ENCODE data around the gene CDON. TPM values are rescaled to one million over a fixed set of nuclear protein-coding genes. Genes with fewer than 3 reads are reported as not detected.

Gene CDON
- total RNA-seq, 1 donor from 2014 or later, result 21.0 TPM

DNA sequence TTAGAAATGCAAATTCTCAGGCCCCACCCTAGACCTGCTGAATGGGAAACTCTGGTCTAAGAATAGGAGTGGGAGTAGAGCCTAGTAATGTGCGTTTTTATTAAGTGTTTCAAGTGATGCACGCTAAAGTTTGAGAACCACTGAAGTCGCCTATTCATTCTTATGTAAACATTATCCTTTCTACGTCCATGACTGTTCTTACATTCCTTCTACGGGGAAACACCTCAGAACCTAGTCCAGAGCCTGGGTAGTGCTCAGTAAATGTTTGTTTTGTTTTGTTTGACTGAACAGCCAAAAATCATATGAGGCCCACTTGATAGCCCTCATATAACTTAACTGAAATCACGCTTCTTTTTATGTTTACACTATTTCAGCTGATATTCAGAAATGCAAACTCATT, 87.0 kb downstream of the CDON start:
- no peak for TF ChIP-seq CTCF (IDR thresholded peaks at IDR 0.05; ENCODE audit: partially characterized antibody, unreplicated experiment)
- no peak for DNase-seq
- no peaks in the 10 kb centered on the region for H3K9me3 Mint-ChIP-seq (ENCODE audit: unreplicated experiment)
- H3K27ac Mint-ChIP-seq (ENCODE audit: unreplicated experiment), result no peak overlapping the region
- H3K4me1 Mint-ChIP-seq (ENCODE audit: low read depth, unreplicated experiment), result no peaks in the 10 kb centered on the region
- H3K36me3 Mint-ChIP-seq (ENCODE audit: unreplicated experiment), result peaks cover under 1% of the 10 kb centered on the region
- H3K27me3 Mint-ChIP-seq (ENCODE audit: unreplicated experiment), result no peaks in the 10 kb centered on the region
- no peak overlapping the region for H3K4me3 Mint-ChIP-seq (ENCODE audit: unreplicated experiment)

DNA sequence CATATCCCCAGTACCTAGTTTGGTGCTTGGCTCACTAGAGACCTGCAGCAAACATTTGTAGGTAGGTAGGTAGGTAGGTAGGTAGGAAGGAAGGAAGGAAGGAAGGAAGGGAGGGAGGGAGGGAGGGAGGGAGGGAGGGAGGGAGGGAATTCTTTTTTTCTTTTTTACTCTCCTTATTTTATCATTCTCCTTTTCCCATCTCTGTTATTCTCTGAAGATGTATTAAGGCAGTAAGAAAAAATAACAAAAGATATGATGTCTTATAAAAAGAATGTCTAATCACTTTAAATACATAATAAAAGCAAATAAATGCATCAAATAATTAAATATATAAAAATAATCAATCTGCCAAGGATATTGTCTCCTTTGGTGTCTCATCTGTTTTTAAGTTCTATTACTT, 88.4 kb downstream of the CDON start:
- no peak for TF ChIP-seq CTCF (IDR thresholded peaks at IDR 0.05; ENCODE audit: partially characterized antibody, unreplicated experiment)
- no peaks in the 10 kb centered on the region for H3K4me1 Mint-ChIP-seq (ENCODE audit: low read depth, unreplicated experiment)
- DNase-seq, result no peak
- no peak overlapping the region for H3K27ac Mint-ChIP-seq (ENCODE audit: unreplicated experiment)
- no peaks in the 10 kb centered on the region for H3K9me3 Mint-ChIP-seq (ENCODE audit: unreplicated experiment)
- no peak overlapping the region for H3K4me3 Mint-ChIP-seq (ENCODE audit: unreplicated experiment)
- H3K27me3 Mint-ChIP-seq (ENCODE audit: unreplicated experiment), result no peaks in the 10 kb centered on the region
- peaks cover 4% of the 10 kb centered on the region for H3K36me3 Mint-ChIP-seq (ENCODE audit: unreplicated experiment)

DNA sequence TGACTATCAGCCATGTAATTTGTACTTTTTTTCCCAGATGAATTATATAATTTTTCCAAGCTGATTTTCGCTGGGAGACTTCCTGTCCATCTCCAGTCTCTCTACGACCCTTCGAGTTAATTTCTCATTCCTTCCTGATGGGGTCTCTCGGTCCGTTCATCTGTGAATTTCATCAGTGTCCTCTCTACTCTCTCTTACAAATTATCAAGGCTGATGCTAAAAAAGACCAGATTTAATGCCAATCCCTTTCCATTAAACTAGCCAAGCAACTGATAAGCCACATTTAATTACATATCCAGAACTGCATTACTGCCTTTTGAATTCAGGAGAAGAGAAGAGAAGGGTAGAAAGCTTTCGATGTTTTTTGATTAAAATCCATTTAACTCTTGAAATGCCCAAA, 91.0 kb downstream of the CDON start:
- Mint-ChIP-seq H3K27me3 (ENCODE audit: unreplicated experiment) (no peaks in the 10 kb centered on the region), H3K9me3 (ENCODE audit: unreplicated experiment) (no peaks in the 10 kb centered on the region), H3K27ac (ENCODE audit: unreplicated experiment) (no peak overlapping the region), H3K4me3 (ENCODE audit: unreplicated experiment) (no peak overlapping the region), H3K4me1 (ENCODE audit: low read depth, unreplicated experiment) (no peaks in the 10 kb centered on the region), H3K36me3 (ENCODE audit: unreplicated experiment) (peaks cover 4% of the 10 kb centered on the region)
- no peak for TF ChIP-seq CTCF (IDR thresholded peaks at IDR 0.05; ENCODE audit: partially characterized antibody, unreplicated experiment)
- no peak for DNase-seq

GRCh38 chr11:125968354-125968753, 94.3 kb downstream of the CDON start:
- Mint-ChIP-seq H3K9me3 (ENCODE audit: unreplicated experiment) (no peaks in the 10 kb centered on the region), H3K36me3 (ENCODE audit: unreplicated experiment) (peaks cover 4% of the 10 kb centered on the region), H3K4me3 (ENCODE audit: unreplicated experiment) (no peak overlapping the region), H3K27me3 (ENCODE audit: unreplicated experiment) (no peaks in the 10 kb centered on the region), H3K27ac (ENCODE audit: unreplicated experiment) (no peak overlapping the region), H3K4me1 (ENCODE audit: low read depth, unreplicated experiment) (peaks cover 3% of the 10 kb centered on the region)
- no peak for TF ChIP-seq CTCF (IDR thresholded peaks at IDR 0.05; ENCODE audit: partially characterized antibody, unreplicated experiment)
- no peak for DNase-seq

DNA sequence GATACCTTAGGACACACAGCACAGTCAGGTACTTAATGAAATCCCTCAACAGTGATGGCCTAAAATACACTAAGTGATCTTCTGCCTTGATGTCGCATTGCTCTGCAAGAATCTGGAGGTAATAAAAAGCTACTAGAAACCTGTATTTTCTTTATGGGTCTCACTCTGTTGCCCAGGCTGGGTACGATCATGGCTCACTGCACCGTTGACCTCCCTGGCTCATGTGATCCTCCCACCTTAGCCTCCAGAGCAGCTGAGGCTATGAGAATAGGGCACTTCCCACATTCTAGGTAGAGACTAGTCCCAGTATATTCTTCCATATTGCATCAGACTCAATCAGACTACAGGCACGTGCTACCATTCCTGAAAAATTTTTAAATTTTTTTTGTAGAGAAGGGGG, 95.2 kb downstream of the CDON start:
- Mint-ChIP-seq H3K4me3 (ENCODE audit: unreplicated experiment) (no peak overlapping the region), H3K36me3 (ENCODE audit: unreplicated experiment) (peaks cover 12% of the 10 kb centered on the region), H3K9me3 (ENCODE audit: unreplicated experiment) (no peaks in the 10 kb centered on the region), H3K4me1 (ENCODE audit: low read depth, unreplicated experiment) (peaks cover 3% of the 10 kb centered on the region), H3K27ac (ENCODE audit: unreplicated experiment) (no peak overlapping the region), H3K27me3 (ENCODE audit: unreplicated experiment) (no peaks in the 10 kb centered on the region)
- TF ChIP-seq CTCF (IDR thresholded peaks at IDR 0.05; ENCODE audit: partially characterized antibody, unreplicated experiment), result no peak
- no peak for DNase-seq
